ENCODE data around the gene TP73. TPM values are rescaled to one million over a fixed set of nuclear protein-coding genes. Genes with fewer than 3 reads are reported as not detected.

The TP73 gene
- total and polyA plus RNA-seq, 4 donors = 0.30 to 3.0 (median 1.2) TPM

GRCh38 chr1:3711780-3712451 is 59.6 kb downstream of the TP73 start:
- peaks cover 73% of the 10 kb centered on the region for H3K4me1 ChIP-seq (ENCODE audit: control insufficient read depth, insufficient read depth, low read length)
- peak in 1 of 6 donors; percentile 52 for DNase-seq (ENCODE audit: low read depth in 4 of 6, low spot score in 6 of 6)
- no peaks in the 10 kb centered on the region for H3K9me3 ChIP-seq (ENCODE audit: control insufficient read depth, insufficient read depth, low read length)
- peaks cover 4% of the 10 kb centered on the region for H3K36me3 ChIP-seq (ENCODE audit: control insufficient read depth, insufficient read depth, low read length)
- no peak overlapping the region for H3K27ac ChIP-seq (ENCODE audit: low read depth, low read length)
- H3K27me3 ChIP-seq (ENCODE audit: control insufficient read depth, insufficient read depth, low read length) = peaks cover 30% of the 10 kb centered on the region
- 53% methylated on average over 19 of the region's 24 CpGs for WGBS (ENCODE audit: insufficient coverage)
- no peak overlapping the region for H3K4me3 ChIP-seq (ENCODE audit: low read depth, low read length)

GRCh38 chr1:3712573-3713535 is 60.5 kb downstream of the TP73 start:
- 51% methylated on average over 18 of the region's 19 CpGs for WGBS (ENCODE audit: insufficient coverage)
- Histone ChIP-seq H3K4me1 (ENCODE audit: control insufficient read depth, insufficient read depth, low read length) (peaks cover 78% of the 10 kb centered on the region), H3K27me3 (ENCODE audit: control insufficient read depth, insufficient read depth, low read length) (peaks cover 21% of the 10 kb centered on the region), H3K27ac (ENCODE audit: low read depth, low read length) (no peak overlapping the region), H3K4me3 (ENCODE audit: low read depth, low read length) (no peak overlapping the region), H3K36me3 (ENCODE audit: control insufficient read depth, insufficient read depth, low read length) (peaks cover 4% of the 10 kb centered on the region), H3K9me3 (ENCODE audit: control insufficient read depth, insufficient read depth, low read length) (no peaks in the 10 kb centered on the region)
- DNase-seq (ENCODE audit: low read depth in 4 of 6, low spot score in 6 of 6) = peak in 4 of 6 donors; percentile 33 to 73 (median 56)

- Histone ChIP-seq H3K9me3 (ENCODE audit: control insufficient read depth, insufficient read depth, low read length) (no peaks in the 10 kb centered on the region), H3K36me3 (ENCODE audit: control insufficient read depth, insufficient read depth, low read length) (peaks cover 3% of the 10 kb centered on the region), H3K4me1 (ENCODE audit: control insufficient read depth, insufficient read depth, low read length) (peaks cover 84% of the 10 kb centered on the region), H3K4me3 (ENCODE audit: low read depth, low read length) (no peak overlapping the region), H3K27ac (ENCODE audit: low read depth, low read length) (no peak overlapping the region), H3K27me3 (ENCODE audit: control insufficient read depth, insufficient read depth, low read length) (peaks cover 11% of the 10 kb centered on the region)
- WGBS (ENCODE audit: insufficient coverage) = 60% methylated on average over 6 of the region's 7 CpGs
- DNase-seq (ENCODE audit: low read depth in 4 of 6, low spot score in 6 of 6) = no peak
Observed at GRCh38 chr1:3713840-3714239, 61.5 kb downstream of the TP73 start.

- peaks cover 6% of the 10 kb centered on the region for H3K27me3 ChIP-seq (ENCODE audit: control insufficient read depth, insufficient read depth, low read length)
- peak; percentile 22 to 85 (median 53) for DNase-seq (ENCODE audit: low read depth in 4 of 6, low spot score in 6 of 6)
- no peaks in the 10 kb centered on the region for H3K9me3 ChIP-seq (ENCODE audit: control insufficient read depth, insufficient read depth, low read length)
- no peak overlapping the region for H3K4me3 ChIP-seq (ENCODE audit: low read depth, low read length)
- H3K36me3 ChIP-seq (ENCODE audit: control insufficient read depth, insufficient read depth, low read length) = peaks cover 3% of the 10 kb centered on the region
- WGBS (ENCODE audit: insufficient coverage) = 50% methylated on average over 10 of the region's 10 CpGs
- peaks cover 85% of the 10 kb centered on the region for H3K4me1 ChIP-seq (ENCODE audit: control insufficient read depth, insufficient read depth, low read length)
- no peak overlapping the region for H3K27ac ChIP-seq (ENCODE audit: low read depth, low read length)
Observed at GRCh38 chr1:3714284-3714741, 62.0 kb downstream of the TP73 start.

- no peaks in the 10 kb centered on the region for H3K9me3 ChIP-seq (ENCODE audit: control insufficient read depth, insufficient read depth, low read length)
- peaks cover 3% of the 10 kb centered on the region for H3K36me3 ChIP-seq (ENCODE audit: control insufficient read depth, insufficient read depth, low read length)
- H3K4me1 ChIP-seq (ENCODE audit: control insufficient read depth, insufficient read depth, low read length) = peaks cover 90% of the 10 kb centered on the region
- no peak overlapping the region for H3K4me3 ChIP-seq (ENCODE audit: low read depth, low read length)
- H3K27ac ChIP-seq (ENCODE audit: low read depth, low read length) = no peak overlapping the region
- 45% methylated on average over 10 of the region's 10 CpGs for WGBS (ENCODE audit: insufficient coverage)
- DNase-seq (ENCODE audit: low read depth in 4 of 6, low spot score in 6 of 6) = no peak
- peaks cover 2% of the 10 kb centered on the region for H3K27me3 ChIP-seq (ENCODE audit: control insufficient read depth, insufficient read depth, low read length)
Observed at GRCh38 chr1:3714814-3715213, 62.5 kb downstream of the TP73 start.

GRCh38 chr1:3716351-3716750 is 64.0 kb downstream of the TP73 start:
- no peaks in the 10 kb centered on the region for H3K27me3 ChIP-seq (ENCODE audit: control insufficient read depth, insufficient read depth, low read length)
- DNase-seq (ENCODE audit: low read depth in 4 of 6, low spot score in 6 of 6) = no peak
- no peak overlapping the region for H3K4me3 ChIP-seq (ENCODE audit: low read depth, low read length)
- H3K4me1 ChIP-seq (ENCODE audit: control insufficient read depth, insufficient read depth, low read length) = peaks cover 100% of the 10 kb centered on the region
- no peak overlapping the region for H3K27ac ChIP-seq (ENCODE audit: low read depth, low read length)
- H3K9me3 ChIP-seq (ENCODE audit: control insufficient read depth, insufficient read depth, low read length) = no peaks in the 10 kb centered on the region
- peaks cover 3% of the 10 kb centered on the region for H3K36me3 ChIP-seq (ENCODE audit: control insufficient read depth, insufficient read depth, low read length)
- WGBS (ENCODE audit: insufficient coverage) = 78% methylated on average over 6 of the region's 6 CpGs

- 57% methylated on average over 19 of the region's 33 CpGs for WGBS (ENCODE audit: insufficient coverage)
- Histone ChIP-seq H3K4me1 (ENCODE audit: control insufficient read depth, insufficient read depth, low read length) (peaks cover 100% of the 10 kb centered on the region), H3K27ac (ENCODE audit: low read depth, low read length) (no peak overlapping the region), H3K36me3 (ENCODE audit: control insufficient read depth, insufficient read depth, low read length) (peaks cover 3% of the 10 kb centered on the region), H3K27me3 (ENCODE audit: control insufficient read depth, insufficient read depth, low read length) (no peaks in the 10 kb centered on the region), H3K4me3 (ENCODE audit: low read depth, low read length) (no peak overlapping the region), H3K9me3 (ENCODE audit: control insufficient read depth, insufficient read depth, low read length) (no peaks in the 10 kb centered on the region)
- DNase-seq (ENCODE audit: low read depth in 4 of 6, low spot score in 6 of 6) = peak in 2 of 6 donors; percentile 31 to 56
Observed at GRCh38 chr1:3717041-3717714, 64.9 kb downstream of the TP73 start.

GRCh38 chr1:3717715-3718601 is 65.6 kb downstream of the TP73 start:
- peaks cover 3% of the 10 kb centered on the region for H3K36me3 ChIP-seq (ENCODE audit: control insufficient read depth, insufficient read depth, low read length)
- 25% methylated on average over 40 of the region's 40 CpGs for WGBS (ENCODE audit: insufficient coverage)
- H3K27ac ChIP-seq (ENCODE audit: low read depth, low read length) = no peak overlapping the region
- no peaks in the 10 kb centered on the region for H3K27me3 ChIP-seq (ENCODE audit: control insufficient read depth, insufficient read depth, low read length)
- DNase-seq (ENCODE audit: low read depth in 4 of 6, low spot score in 6 of 6) = peak in 1 of 6 donors; percentile 32
- no peaks in the 10 kb centered on the region for H3K9me3 ChIP-seq (ENCODE audit: control insufficient read depth, insufficient read depth, low read length)
- H3K4me3 ChIP-seq (ENCODE audit: low read depth, low read length) = no peak overlapping the region
- peaks cover 92% of the 10 kb centered on the region for H3K4me1 ChIP-seq (ENCODE audit: control insufficient read depth, insufficient read depth, low read length)

Data from spinal cord (tissue), 10 donors.